COR-L47 (cell line): Measurements from ENCODE around the gene OR5T1.

Source experiments
- DNase-seq: peaks from one replicate; lab custom pipeline; 2025; lab: John Stamatoyannopoulos, UW

The OR5T1 gene

GRCh38 chr11:56273854-56274253, at the start of gene OR5T1:
TSS of gene OR5T1 (plus strand) at chr11:56274154. CDS start at chr11:56275639, 1,485 bp downstream.
- no peak for DNase-seq

- no peak for DNase-seq
Measured at GRCh38 chr11:56234155-56234554, 39.8 kb upstream of the OR5T1 start, which contains the start of gene OR5T2. TSS of gene OR5T2 (minus strand) at chr11:56234255. CDS start at chr11:56233062, 1,193 bp downstream.

GRCh38 chr11:56251954-56252353, 22.0 kb upstream of the OR5T1 start, which contains the start of gene OR5T3:
TSS of gene OR5T3 (plus strand) at chr11:56252254. CDS start at chr11:56252254, 0 bp downstream.
- no peak for DNase-seq

GRCh38 chr11:56271092-56271491, 2.9 kb upstream of the OR5T1 start:
- no peak for DNase-seq

GRCh38 chr11:56292154-56292553, 18.2 kb downstream of the OR5T1 start, which contains the start of gene OR8H1:
TSS of gene OR8H1 (minus strand) at chr11:56292254. CDS start at chr11:56291062, 1,192 bp downstream.
- DNase-seq, result no peak

- no peak for DNase-seq
Measured at GRCh38 chr11:56296898-56297297, 22.9 kb downstream of the OR5T1 start.

GRCh38 chr11:56307836-56308235, 33.9 kb downstream of the OR5T1 start:
- DNase-seq, result no peak

GRCh38 chr11:56314844-56315243, 40.9 kb downstream of the OR5T1 start, which contains the start of gene OR8K3:
TSS of gene OR8K3 (plus strand) at chr11:56315144. CDS start at chr11:56318307, 3,163 bp downstream.
- DNase-seq, result no peak
